ENCODE data around the gene NEK11. TPM values are rescaled to one million over a fixed set of nuclear protein-coding genes. Genes with fewer than 3 reads are reported as not detected.
"Not testable (repeated sequence)": the region's sequence is repeated elsewhere in the genome, so short reads cannot be mapped to it uniquely, and the experiment has no call there.

NEK11 gene
- total and polyA plus RNA-seq, 2 experiments from 2014 or later: 1.7 to 2.0 TPM

- Histone ChIP-seq H3K27me3 (no peaks in the 10 kb centered on the region), H3K36me3 (no peaks in the 10 kb centered on the region), H3K4me1 (ENCODE audit: low read depth) (no peaks in the 10 kb centered on the region), H3K9me3 (ENCODE audit: low read depth) (no peaks in the 10 kb centered on the region), H3K27ac (no peak overlapping the region), H3K4me3 (no peak overlapping the region)
- DNase-seq (ENCODE audit: low read depth in 1 of 2, low spot score in 1 of 2): no peak
- TF ChIP-seq CTCF (IDR thresholded peaks at IDR 0.05; ENCODE audit: low read depth, low read length): no peak
Measured at GRCh38 chr3:131329774-131330173, 303.1 kb downstream of the NEK11 start.

- H3K4me1 ChIP-seq (ENCODE audit: low read depth); H3K9me3 ChIP-seq (ENCODE audit: low read depth); DNase-seq (ENCODE audit: low read depth in 1 of 2, low spot score in 1 of 2); H3K36me3 ChIP-seq; H3K4me3 ChIP-seq; H3K27ac ChIP-seq; H3K27me3 ChIP-seq: not testable (repeated sequence)
Measured at GRCh38 chr3:131331456-131332085, 304.9 kb downstream of the NEK11 start.

GRCh38 chr3:131338948-131339640, 312.4 kb downstream of the NEK11 start:
- Histone ChIP-seq H3K4me1 (ENCODE audit: low read depth) (no peaks in the 10 kb centered on the region), H3K4me3 (no peak overlapping the region), H3K27ac (no peak overlapping the region), H3K36me3 (no peaks in the 10 kb centered on the region), H3K9me3 (ENCODE audit: low read depth) (no peaks in the 10 kb centered on the region), H3K27me3 (no peaks in the 10 kb centered on the region)
- no peak for TF ChIP-seq CTCF (IDR thresholded peaks at IDR 0.05; ENCODE audit: low read depth, low read length)
- no peak for DNase-seq (ENCODE audit: low read depth in 1 of 2, low spot score in 1 of 2)

- Histone ChIP-seq H3K4me1 (ENCODE audit: low read depth) (no peaks in the 10 kb centered on the region), H3K9me3 (ENCODE audit: low read depth) (no peaks in the 10 kb centered on the region), H3K27ac (no peak overlapping the region), H3K36me3 (no peaks in the 10 kb centered on the region), H3K27me3 (no peaks in the 10 kb centered on the region), H3K4me3 (no peak overlapping the region)
- no peak for TF ChIP-seq CTCF (IDR thresholded peaks at IDR 0.05; ENCODE audit: low read depth, low read length)
- DNase-seq (ENCODE audit: low read depth in 1 of 2, low spot score in 1 of 2): no peak
Measured at GRCh38 chr3:131341761-131342160, 315.1 kb downstream of the NEK11 start.

- no peaks in the 10 kb centered on the region for H3K27me3 ChIP-seq
- TF ChIP-seq CTCF (IDR thresholded peaks at IDR 0.05; ENCODE audit: low read depth, low read length): no peak
- DNase-seq (ENCODE audit: low read depth in 1 of 2, low spot score in 1 of 2): no peak
- H3K4me1 ChIP-seq (ENCODE audit: low read depth): peaks cover 29% of the 10 kb centered on the region
- no peaks in the 10 kb centered on the region for H3K9me3 ChIP-seq (ENCODE audit: low read depth)
- H3K36me3 ChIP-seq: no peaks in the 10 kb centered on the region
- no peak overlapping the region for H3K4me3 ChIP-seq
- H3K27ac ChIP-seq: no peak overlapping the region
Measured at GRCh38 chr3:131348911-131349310, 322.2 kb downstream of the NEK11 start.

GRCh38 chr3:131349454-131349853, 322.8 kb downstream of the NEK11 start:
- Histone ChIP-seq H3K36me3 (no peaks in the 10 kb centered on the region), H3K27ac (no peak overlapping the region), H3K27me3 (no peaks in the 10 kb centered on the region), H3K4me1 (ENCODE audit: low read depth) (peaks cover 35% of the 10 kb centered on the region), H3K9me3 (ENCODE audit: low read depth) (no peaks in the 10 kb centered on the region), H3K4me3 (no peak overlapping the region)
- no peak for TF ChIP-seq CTCF (IDR thresholded peaks at IDR 0.05; ENCODE audit: low read depth, low read length)
- DNase-seq (ENCODE audit: low read depth in 1 of 2, low spot score in 1 of 2): peak in 1 of 2 donors; percentile 71
